Measurements from ENCODE around the gene SPOCK1.

SPOCK1 gene

GRCh38 chr5:137502632-137503031 lies 3.5 kb upstream of the SPOCK1 start:
- Histone ChIP-seq H3K4me3 (replicated peaks; ENCODE audit: insufficient read depth, low read length) (no peak overlapping the region), H3K27ac (replicated peaks) (no peak overlapping the region), H3K27me3 (ENCODE audit: insufficient read depth, poor library complexity, severe bottlenecking) (no peaks in the 10 kb centered on the region)
- TF ChIP-seq POLR2AphosphoS5 (IDR thresholded peaks at IDR 0.05; ENCODE audit: low read depth): no peak
- TF ChIP-seq GABPA (IDR thresholded peaks at IDR 0.05; ENCODE audit: low read depth): no peak
- TF ChIP-seq REST (IDR thresholded peaks at IDR 0.05; ENCODE audit: insufficient replicate concordance, low read depth): no peak
- no peak for TF ChIP-seq SPI1 (IDR thresholded peaks at IDR 0.05; ENCODE audit: borderline replicate concordance, low read depth)
- no peak for TF ChIP-seq CTCF (IDR thresholded peaks at IDR 0.05; ENCODE audit: insufficient read depth, low read length)
- DNase-seq (ENCODE audit: low read depth in 1 of 2, low spot score in 1 of 2): no peak

GRCh38 chr5:137501846-137502406 lies 2.8 kb upstream of the SPOCK1 start:
- no peak for DNase-seq (ENCODE audit: low read depth in 1 of 2, low spot score in 1 of 2)
- no peak overlapping the region for H3K4me3 ChIP-seq (replicated peaks; ENCODE audit: insufficient read depth, low read length)
- TF ChIP-seq GABPA (IDR thresholded peaks at IDR 0.05; ENCODE audit: low read depth): no peak
- TF ChIP-seq REST (IDR thresholded peaks at IDR 0.05; ENCODE audit: insufficient replicate concordance, low read depth): no peak
- no peak for TF ChIP-seq CTCF (IDR thresholded peaks at IDR 0.05; ENCODE audit: insufficient read depth, low read length)
- no peak for TF ChIP-seq POLR2AphosphoS5 (IDR thresholded peaks at IDR 0.05; ENCODE audit: low read depth)
- peak; percentile 50; the same call in 1 of the 2 replicates for TF ChIP-seq SPI1 (IDR thresholded peaks at IDR 0.05; ENCODE audit: borderline replicate concordance, low read depth)
- no peaks in the 10 kb centered on the region for H3K27me3 ChIP-seq (ENCODE audit: insufficient read depth, poor library complexity, severe bottlenecking)
- no peak overlapping the region for H3K27ac ChIP-seq (replicated peaks)

- H3K27ac ChIP-seq (replicated peaks): no peak overlapping the region
- TF ChIP-seq CTCF (IDR thresholded peaks at IDR 0.05; ENCODE audit: insufficient read depth, low read length) (no peak), REST (IDR thresholded peaks at IDR 0.05; ENCODE audit: insufficient replicate concordance, low read depth) (no peak), SPI1 (IDR thresholded peaks at IDR 0.05; ENCODE audit: borderline replicate concordance, low read depth) (no peak), GABPA (IDR thresholded peaks at IDR 0.05; ENCODE audit: low read depth) (no peak), POLR2AphosphoS5 (IDR thresholded peaks at IDR 0.05; ENCODE audit: low read depth) (no peak)
- DNase-seq (ENCODE audit: low read depth in 1 of 2, low spot score in 1 of 2): no peak
- H3K4me3 ChIP-seq (replicated peaks; ENCODE audit: insufficient read depth, low read length): no peak overlapping the region
- no peaks in the 10 kb centered on the region for H3K27me3 ChIP-seq (ENCODE audit: insufficient read depth, poor library complexity, severe bottlenecking)
Observed at GRCh38 chr5:137501226-137501625, 2.1 kb upstream of the SPOCK1 start.

All from HL-60 (cell line).